ENCODE results near the gene RIPOR2.

RIPOR2 gene

DNA sequence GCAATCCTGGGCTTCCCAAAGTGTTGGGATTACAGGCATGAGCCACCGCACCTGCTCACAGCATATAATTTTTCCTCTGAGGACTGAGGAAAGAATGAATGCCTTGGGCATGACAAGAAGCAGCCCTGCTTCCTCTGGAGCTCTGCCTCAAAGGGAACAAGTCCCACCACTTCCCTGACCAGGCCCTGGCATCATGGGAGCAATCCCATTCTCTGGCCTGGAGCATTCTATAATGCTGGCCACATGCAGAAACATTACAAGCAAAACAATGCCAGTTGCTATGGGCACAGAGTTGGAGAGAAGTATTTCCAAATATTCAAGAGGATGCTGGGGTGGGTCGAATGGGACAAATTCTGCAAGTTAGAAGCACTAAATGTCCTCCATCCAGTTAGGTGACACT lies 95.6 kb downstream of the RIPOR2 start:
- no peak for DNase-seq

DNA sequence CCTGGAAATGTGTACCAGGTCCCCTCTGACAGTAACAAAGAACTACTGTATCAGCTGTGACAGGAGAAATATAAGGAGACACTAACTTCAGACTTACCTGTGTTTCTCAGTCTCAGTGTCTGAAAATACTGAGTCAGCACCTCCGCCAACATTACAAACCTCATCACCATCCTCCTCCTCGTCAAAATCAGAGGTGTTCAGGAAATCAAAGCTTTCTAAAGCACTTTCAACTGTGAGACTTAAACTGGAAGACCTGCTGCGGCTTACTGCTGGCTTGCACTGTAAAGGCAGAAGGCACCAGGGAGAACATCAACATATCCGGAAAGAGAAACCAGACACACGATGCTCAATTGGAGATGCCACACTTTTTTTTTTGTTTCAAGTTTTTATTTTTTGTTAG lies 96.8 kb downstream of the RIPOR2 start:
- DNase-seq: no peak

DNA sequence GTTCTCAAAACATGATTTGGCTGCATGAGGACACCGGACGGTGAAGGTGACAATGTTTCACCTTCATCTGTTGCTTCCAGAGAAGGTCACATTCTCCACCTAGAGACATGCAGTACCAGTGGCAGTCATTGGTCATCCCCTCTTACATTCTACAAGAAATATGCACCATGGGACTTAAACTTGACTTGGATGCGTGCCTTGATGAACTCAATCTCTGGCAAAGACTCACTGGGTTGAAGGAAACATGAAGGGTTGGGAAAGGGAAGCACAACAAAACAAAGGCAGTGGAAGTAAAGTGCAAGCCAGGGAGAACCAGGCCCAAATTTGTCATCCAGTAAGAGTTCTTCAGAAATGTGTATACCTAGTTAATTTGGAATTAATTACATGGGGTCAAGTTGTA lies 97.7 kb downstream of the RIPOR2 start:
- DNase-seq: no peak

GRCh38 chr6:24836109-24836508 lies 99.7 kb downstream of the RIPOR2 start:
- no peak for DNase-seq

DNA sequence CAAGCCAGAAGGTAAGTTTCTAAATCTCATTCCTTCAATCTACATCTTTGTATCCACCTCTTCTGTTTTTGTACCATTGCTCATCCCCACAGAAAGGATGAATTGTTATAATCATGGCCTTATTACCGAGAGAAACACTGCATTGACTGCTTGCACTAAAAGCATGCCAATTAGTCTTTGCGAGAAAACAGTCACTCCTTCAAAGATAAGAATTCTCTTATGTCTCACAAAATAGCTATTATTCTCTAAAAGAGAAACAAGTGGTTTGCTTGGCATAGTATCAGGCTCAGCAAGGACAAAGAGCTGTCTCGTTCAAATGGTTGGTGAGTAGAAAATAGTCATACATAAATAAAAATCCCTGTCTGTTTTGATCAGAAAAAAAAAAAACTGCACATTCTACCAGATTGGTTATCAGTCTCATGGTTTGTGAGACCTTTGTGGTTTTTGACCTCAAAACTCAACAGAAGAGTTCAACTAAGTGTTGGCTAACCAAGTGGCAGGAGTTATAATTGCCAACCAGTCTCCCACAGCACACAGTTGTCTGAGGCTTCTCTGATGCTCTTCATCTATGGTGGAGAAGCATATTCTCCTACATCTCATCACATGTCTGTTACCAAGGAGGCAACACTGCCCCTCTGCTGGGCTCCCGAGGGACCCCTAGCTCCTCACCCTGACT lies 101.9 kb downstream of the RIPOR2 start:
- no peak for DNase-seq

GRCh38 chr6:24832794-24833193 lies 103.0 kb downstream of the RIPOR2 start:
- DNase-seq: no peak

DNA sequence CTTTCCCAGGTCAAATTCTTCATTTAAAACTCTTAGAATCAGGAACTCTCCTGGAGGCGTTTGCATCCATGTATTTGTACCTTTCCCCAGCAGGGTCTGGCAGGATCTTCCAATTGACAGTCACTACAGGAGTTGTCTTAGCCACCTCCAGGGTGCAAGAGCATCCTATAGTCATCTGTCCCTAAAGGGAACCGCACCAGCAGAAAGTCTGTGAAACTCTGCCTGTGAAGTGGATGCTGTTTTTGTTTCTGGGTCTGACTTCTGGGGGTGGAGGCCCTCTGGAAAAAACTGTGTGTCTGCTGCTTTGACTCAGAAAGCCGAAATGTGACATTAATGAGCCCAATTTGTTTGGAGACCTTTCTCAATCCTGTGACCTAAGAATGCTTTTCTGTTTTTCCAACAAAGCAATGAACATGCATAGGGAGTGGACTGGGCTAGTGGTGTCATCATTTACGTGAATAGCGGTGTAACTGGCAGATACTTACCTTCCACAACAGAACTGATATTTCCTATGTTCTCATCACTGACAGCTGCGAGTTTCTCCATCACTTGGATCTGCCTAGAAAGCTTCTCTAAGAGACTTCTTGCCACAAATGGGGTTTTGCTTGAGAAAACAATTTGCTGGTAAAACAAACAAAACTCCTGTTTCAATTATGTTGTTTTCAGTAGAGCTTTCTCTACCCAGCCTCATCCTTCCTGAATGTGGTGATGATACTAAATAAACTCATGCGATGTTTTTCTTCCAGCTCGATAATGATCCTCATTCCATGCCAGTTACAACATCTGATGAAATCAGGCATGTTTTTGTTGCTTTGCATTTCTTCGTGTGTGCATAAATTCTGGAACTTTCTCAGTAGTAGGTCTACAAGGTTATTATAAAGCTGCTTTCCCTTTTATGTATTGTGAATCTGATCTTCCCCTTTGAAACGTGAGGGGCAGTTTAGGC lies 103.7 kb downstream of the RIPOR2 start:
- DNase-seq: no peak

- DNase-seq: no peak
Measured at GRCh38 chr6:24829657-24830056, 106.1 kb downstream of the RIPOR2 start.

GRCh38 chr6:24827970-24828369 lies 107.8 kb downstream of the RIPOR2 start:
- DNase-seq: no peak

- no peak for DNase-seq
Measured at GRCh38 chr6:24827162-24827561, 108.6 kb downstream of the RIPOR2 start.

- DNase-seq: no peak
Measured at GRCh38 chr6:24825130-24825630, 110.6 kb downstream of the RIPOR2 start.

GRCh38 chr6:24824142-24824938 lies 111.4 kb downstream of the RIPOR2 start:
- no peak for DNase-seq

- no peak for DNase-seq
Measured at GRCh38 chr6:24823185-24823584, 112.6 kb downstream of the RIPOR2 start.

DNA sequence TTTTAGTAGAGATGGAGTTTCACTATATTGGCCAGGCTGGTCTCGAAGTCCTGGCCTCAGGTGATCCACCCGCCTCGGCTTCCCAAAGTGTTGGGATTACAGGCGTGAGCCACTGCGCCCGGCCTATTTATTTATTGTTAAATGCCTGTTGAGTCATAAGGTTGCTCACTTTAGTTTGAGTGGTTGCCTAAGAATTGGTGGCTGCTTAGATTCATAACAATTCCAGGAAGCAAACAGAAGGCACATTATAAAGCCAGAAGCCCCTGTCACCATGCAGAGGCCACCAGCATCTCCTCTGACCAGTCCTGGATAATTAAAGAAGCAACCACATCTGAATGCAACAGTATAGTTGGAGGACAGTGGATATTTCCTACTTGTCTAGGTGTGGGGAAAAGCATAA lies 113.1 kb downstream of the RIPOR2 start:
- DNase-seq: no peak

DNA sequence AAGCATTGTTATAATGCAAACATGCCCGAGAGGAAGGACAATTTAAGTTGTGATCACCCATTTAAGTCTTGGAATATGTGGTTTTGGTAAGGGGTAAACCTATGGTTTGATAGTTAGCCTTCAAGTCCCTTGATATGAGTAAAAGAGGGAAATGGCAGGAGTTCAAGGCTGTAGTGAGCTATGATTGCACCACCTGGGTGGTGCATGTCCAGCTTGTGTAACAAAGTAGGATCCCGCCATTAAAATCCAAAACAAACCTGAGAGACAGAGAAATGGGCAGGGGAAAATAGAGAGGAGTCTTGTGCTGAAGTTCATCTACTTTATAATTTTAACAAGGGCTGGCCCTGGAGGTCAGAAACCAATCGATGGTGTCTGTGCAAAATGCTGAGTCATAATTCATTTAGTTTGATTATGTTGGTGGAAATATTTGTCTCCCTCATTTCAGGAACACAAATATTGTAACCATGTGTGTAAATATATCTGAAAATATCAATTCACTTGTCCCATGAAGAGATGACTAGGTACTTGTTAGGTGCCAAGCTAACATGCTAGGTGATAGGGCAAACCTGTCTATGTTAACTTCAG lies 113.8 kb downstream of the RIPOR2 start:
- DNase-seq: no peak

DNA sequence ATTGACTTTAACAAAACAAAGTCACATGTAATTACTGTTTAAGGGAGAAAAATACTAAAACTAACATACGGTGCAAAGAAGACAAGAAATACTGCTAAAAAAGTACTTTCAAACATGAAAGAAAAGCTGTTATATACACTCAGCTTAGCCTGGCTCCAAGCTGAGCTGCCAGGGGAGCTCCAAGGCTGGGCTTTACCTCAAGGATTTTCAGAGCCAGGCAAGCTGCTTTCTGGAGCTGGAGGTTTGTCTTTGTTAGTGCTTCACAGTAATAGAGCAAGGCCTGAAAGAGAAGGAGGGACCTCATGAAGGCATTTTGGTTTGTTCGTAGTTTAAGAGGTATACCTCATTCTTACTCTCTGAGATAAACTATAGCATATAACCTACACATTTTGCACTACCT lies 117.4 kb downstream of the RIPOR2 start:
- DNase-seq: no peak

GRCh38 chr6:24809728-24810127 lies 126.0 kb downstream of the RIPOR2 start:
- no peak for DNase-seq

GRCh38 chr6:24807584-24807983 lies 128.2 kb downstream of the RIPOR2 start:
- DNase-seq: no peak

- DNase-seq: no peak
Measured at GRCh38 chr6:24802271-24803059, 133.3 kb downstream of the RIPOR2 start.

DNA sequence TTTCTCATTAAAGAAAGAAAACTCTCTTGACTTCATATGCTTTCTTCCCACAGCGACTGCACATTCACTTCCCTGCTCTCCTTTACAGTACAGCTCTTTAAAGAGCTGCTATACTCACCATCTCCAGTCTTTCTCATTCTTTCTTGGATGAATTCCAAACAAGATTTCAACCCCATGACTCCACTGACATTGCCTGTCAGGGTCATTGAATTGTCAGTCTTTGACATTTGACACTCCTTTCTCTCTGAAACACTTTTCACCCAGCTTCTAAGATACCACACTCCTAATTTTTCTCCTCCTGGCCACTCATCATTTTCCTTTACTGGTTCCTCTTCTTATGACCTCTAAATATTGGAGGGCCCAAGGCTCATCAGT lies 136.2 kb downstream of the RIPOR2 start:
- no peak for DNase-seq

GRCh38 chr6:24798740-24799540 lies 136.8 kb downstream of the RIPOR2 start, which contains the start of gene ARMH2:
Gene ARMH2, minus strand, starts transcription at chr6:24798917. Its CDS starts 60 bp downstream, at chr6:24798857.
- no peak for DNase-seq
